BLaER1 treated with 17β-estradiol and CSF1 and Interleukin-3, amounts not matched to agents 10 nM and 100 nM (cell line): Measurements from ENCODE around the gene DNAH1.
A peak's percentile ranks its signal among the peaks of the same experiment; 100 is the strongest.

Experiments used
- H3K27ac ChIP-seq, 11 experiments: shearing (Covaris generic); formaldehyde crosslinking; 2 replicates each; pipeline ENCODE4 v1.8.1; 2022
- H3K27me3 ChIP-seq, 11 experiments: shearing (Covaris generic); formaldehyde crosslinking; 2 replicates each; pipeline ENCODE4 v1.8.1; 2022
- H3K36me3 ChIP-seq, 11 experiments: shearing (Covaris generic); formaldehyde crosslinking; 2 replicates each; pipeline ENCODE4 v1.8.1; 2022
- H3K4me1 ChIP-seq, 10 experiments: shearing (Covaris generic); formaldehyde crosslinking; 2 replicates each; pipeline ENCODE4 v1.8.1; 2022
- H3K4me2 ChIP-seq, 11 experiments: shearing (Covaris generic); formaldehyde crosslinking; 2 replicates each; pipeline ENCODE4 v1.8.1; 2022
- H3K4me3 ChIP-seq, 10 experiments: shearing (Covaris generic); formaldehyde crosslinking; 2 replicates each; pipeline ENCODE4 v1.8.1; 2022
- H3K9ac ChIP-seq, 11 experiments: shearing (Covaris generic); formaldehyde crosslinking; 2 replicates each; pipeline ENCODE4 v1.8.1; 2022
- H3K9me3 ChIP-seq, 11 experiments: shearing (Covaris generic); formaldehyde crosslinking; replicated peaks in 1 of 11; 2 replicates each; pipeline ENCODE4 v1.8.1; 2022
- H4K20me1 ChIP-seq, 11 experiments: shearing (Covaris generic); formaldehyde crosslinking; 2 replicates each; pipeline ENCODE4 v1.8.1; 2022
- Cebpa-rat ChIP-seq, 11 experiments: shearing (Covaris generic); IDR thresholded peaks; 2 replicates each; pipeline ENCODE4 v1.8.1; 2022

The DNAH1 gene

DNA sequence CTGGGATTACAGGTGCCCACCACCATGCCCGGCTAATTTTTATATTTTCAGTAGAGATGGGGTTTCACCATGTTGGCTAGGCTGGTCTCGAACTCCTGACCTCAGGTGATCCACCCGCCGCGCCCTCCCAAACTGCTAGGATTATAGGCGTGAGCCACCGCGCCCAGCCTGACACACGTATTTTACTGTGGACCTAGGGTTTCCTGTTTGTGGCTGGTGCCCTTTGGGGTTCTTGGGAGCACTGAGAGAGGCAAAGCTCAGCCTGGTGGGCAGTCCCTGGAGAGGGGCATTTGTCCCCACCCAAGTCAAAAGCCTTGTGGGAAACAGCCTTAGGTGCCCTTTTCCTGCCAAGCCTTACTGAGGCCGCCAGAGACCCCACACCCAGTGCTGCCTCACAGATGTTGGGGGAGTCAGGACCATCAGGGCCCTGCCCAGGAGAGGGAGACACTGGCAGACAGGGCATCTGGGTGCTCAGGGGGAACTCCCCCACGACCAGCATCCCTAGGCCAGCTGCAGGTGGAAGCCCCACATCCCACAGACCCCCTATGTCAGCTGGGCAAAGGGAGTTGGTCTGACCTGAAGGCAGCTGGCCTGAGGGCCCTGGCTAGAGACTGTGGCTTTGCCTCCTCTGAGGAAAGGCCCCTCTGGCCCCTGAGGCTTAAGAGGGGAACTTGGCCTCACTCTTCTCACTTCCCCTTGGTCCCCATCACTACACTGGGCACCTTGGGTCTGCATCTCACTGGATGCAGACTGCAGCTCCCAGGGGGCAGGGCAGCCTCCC lies 35.1 kb downstream of the DNAH1 start:
- H3K36me3 ChIP-seq: peaks cover 16 to 97% (median 54%) of the 10 kb centered on the region in 11 experiments; a peak in 20 of 22 replicates
- no peaks in the 10 kb centered on the region for H3K27me3 ChIP-seq
- no peak for TF ChIP-seq Cebpa-rat (IDR thresholded peaks at IDR 0.05)
- H3K9me3 ChIP-seq: no peaks in the 10 kb centered on the region
- peaks cover 0 to 35% (median 27%) of the 10 kb centered on the region in 10 experiments; a peak in 16 of 20 replicates for H3K4me1 ChIP-seq
- H3K4me3 ChIP-seq: no peak overlapping the region
- peaks cover 0 to 5% (median 0%) of the 10 kb centered on the region in 11 experiments; a peak in 2 of 22 replicates for H4K20me1 ChIP-seq
- peak overlapping the region in 8 of 11 experiments; percentile 34 to 69 (median 56); a peak in 15 of 22 replicates for H3K4me2 ChIP-seq
- peak overlapping the region in 7 of 11 experiments; percentile 6 to 67 (median 56); a peak in 10 of 22 replicates for H3K27ac ChIP-seq
- peak overlapping the region in 3 of 11 experiments; percentile 16 to 47 (median 41); a peak in 4 of 22 replicates for H3K9ac ChIP-seq

DNA sequence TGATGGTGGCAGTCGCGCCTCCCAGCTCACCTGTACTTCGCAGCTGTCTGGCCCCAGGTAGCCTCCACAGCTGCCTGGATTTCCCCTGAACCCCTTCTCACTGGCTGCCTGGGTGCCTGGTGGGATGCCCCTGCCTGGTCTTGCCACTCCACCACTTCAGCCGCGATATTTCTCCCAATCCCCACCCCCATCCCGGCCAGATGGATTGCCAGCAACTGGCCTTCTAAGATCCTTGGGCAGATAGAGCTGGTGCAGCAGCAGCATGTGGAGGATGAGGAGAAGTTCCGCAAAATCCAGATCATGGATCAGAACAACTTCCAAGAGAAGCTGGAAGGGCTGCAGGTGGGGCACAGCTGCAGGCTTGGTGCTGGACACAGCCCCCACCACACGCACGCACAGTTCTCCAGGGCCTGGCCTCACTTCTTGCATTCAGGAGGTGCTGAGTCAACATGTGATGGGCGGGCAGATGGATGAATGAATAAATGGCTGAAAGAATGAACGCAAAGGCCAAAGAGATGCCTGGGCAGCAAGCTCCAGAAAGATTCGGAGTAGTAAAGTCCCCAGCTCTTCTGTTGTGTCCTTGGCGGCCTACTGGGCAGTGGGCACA lies 35.7 kb downstream of the DNAH1 start:
- Histone ChIP-seq H3K27me3 (no peaks in the 10 kb centered on the region), H3K4me3 (no peak overlapping the region), H3K27ac (peak overlapping the region in 4 of 11 experiments; percentile 6 to 67 (median 34); a peak in 5 of 22 replicates), H3K9ac (peak overlapping the region in 2 of 11 experiments; percentile 41 to 47; a peak in 3 of 22 replicates), H3K36me3 (peaks cover 16 to 93% (median 48%) of the 10 kb centered on the region in 11 experiments; a peak in 20 of 22 replicates), H3K9me3 (no peaks in the 10 kb centered on the region), H3K4me2 (peak overlapping the region in 7 of 11 experiments; percentile 33 to 69 (median 58); a peak in 10 of 22 replicates), H4K20me1 (peaks cover 0 to 5% (median 0%) of the 10 kb centered on the region in 11 experiments; a peak in 2 of 22 replicates), H3K4me1 (peaks cover 0 to 31% (median 25%) of the 10 kb centered on the region in 10 experiments; a peak in 16 of 20 replicates)
- no peak for TF ChIP-seq Cebpa-rat (IDR thresholded peaks at IDR 0.05)

DNA sequence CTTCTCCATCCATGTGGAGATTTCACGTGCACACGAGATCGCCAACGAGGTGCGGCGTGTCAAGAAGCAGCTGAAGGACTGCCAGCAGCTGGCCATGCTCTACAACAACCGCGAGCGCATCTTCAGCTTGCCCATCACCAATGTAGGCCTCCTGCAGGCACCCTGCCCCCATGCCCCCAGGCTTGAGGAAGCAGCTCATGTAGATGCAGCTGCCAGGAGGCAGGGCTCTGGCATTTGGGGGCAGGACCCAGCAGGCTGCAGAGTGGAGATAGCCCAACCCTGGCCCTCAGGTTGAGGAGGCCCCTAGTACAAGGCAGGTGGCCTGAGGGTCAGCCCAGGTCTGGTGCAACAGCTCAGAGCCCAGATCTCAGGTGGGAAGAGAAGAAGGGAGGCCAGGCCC lies 36.4 kb downstream of the DNAH1 start:
- Histone ChIP-seq H3K27me3 (no peaks in the 10 kb centered on the region), H3K9ac (no peak overlapping the region), H4K20me1 (peaks cover 0 to 5% (median 0%) of the 10 kb centered on the region in 11 experiments; a peak in 2 of 22 replicates), H3K4me3 (no peak overlapping the region), H3K27ac (no peak overlapping the region), H3K4me2 (no peak overlapping the region), H3K36me3 (peaks cover 16 to 95% (median 48%) of the 10 kb centered on the region in 11 experiments; a peak in 20 of 22 replicates), H3K4me1 (peaks cover 0 to 28% (median 22%) of the 10 kb centered on the region in 10 experiments; a peak in 16 of 20 replicates), H3K9me3 (no peaks in the 10 kb centered on the region)
- TF ChIP-seq Cebpa-rat (IDR thresholded peaks at IDR 0.05): no peak

DNA sequence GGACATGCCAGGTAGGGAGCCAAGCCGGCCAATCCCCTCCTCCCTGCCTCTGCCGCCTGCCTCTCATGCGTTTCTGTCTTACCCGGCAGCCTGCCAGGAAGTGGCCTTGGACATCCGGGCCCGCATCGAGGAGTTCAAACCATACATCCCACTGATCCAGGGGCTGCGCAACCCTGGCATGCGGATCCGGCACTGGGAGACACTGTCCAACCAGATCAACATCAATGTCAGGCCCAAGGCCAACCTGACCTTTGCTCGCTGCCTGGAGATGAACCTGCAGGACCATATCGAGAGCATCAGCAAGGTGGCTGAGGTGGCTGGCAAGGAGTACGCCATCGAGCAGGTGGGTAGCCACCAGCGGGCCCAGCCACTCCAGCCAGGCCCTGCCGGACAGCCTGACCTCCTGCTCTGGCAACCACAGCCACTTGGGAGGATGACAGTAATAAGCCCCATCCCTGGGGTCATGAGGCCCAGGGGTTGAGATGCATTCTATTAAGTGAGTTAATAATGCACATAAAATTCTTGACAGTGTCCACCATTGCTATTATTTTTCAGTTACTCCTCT lies 37.3 kb downstream of the DNAH1 start:
- Histone ChIP-seq H3K36me3 (peaks cover 16 to 96% (median 54%) of the 10 kb centered on the region in 11 experiments; a peak in 20 of 22 replicates), H3K27me3 (no peaks in the 10 kb centered on the region), H3K9me3 (no peaks in the 10 kb centered on the region), H3K4me1 (peaks cover 0 to 28% (median 22%) of the 10 kb centered on the region in 10 experiments; a peak in 16 of 20 replicates), H3K4me2 (no peak overlapping the region), H3K9ac (no peak overlapping the region), H4K20me1 (peaks cover 0 to 5% (median 0%) of the 10 kb centered on the region in 11 experiments; a peak in 2 of 22 replicates), H3K27ac (no peak overlapping the region), H3K4me3 (no peak overlapping the region)
- no peak for TF ChIP-seq Cebpa-rat (IDR thresholded peaks at IDR 0.05)

DNA sequence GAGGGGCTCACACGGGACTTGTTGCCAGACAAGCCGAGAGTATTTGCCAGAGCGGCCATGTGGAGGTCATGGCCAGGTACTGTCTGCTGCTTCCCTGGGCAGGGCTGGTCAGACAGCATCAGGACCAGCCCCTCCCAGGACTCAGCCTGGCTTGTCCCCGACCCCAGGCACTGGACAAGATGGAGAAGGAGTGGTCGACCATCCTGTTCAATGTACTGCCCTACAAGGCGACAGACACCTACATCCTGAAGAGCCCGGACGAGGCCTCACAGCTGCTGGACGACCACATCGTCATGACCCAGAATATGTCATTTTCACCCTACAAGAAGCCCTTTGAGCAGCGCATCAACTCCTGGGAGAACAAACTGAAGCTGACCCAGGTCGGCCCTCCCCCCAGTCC lies 38.6 kb downstream of the DNAH1 start:
- Histone ChIP-seq H3K4me2 (no peak overlapping the region), H3K4me1 (peaks cover 0 to 27% (median 22%) of the 10 kb centered on the region in 10 experiments; a peak in 16 of 20 replicates), H3K27me3 (no peaks in the 10 kb centered on the region), H3K4me3 (no peak overlapping the region), H3K9me3 (no peaks in the 10 kb centered on the region), H3K36me3 (peaks cover 16 to 99% (median 60%) of the 10 kb centered on the region in 11 experiments; a peak in 20 of 22 replicates), H3K27ac (no peak overlapping the region), H4K20me1 (peaks cover 0 to 5% (median 0%) of the 10 kb centered on the region in 11 experiments; a peak in 2 of 22 replicates), H3K9ac (no peak overlapping the region)
- no peak for TF ChIP-seq Cebpa-rat (IDR thresholded peaks at IDR 0.05)

DNA sequence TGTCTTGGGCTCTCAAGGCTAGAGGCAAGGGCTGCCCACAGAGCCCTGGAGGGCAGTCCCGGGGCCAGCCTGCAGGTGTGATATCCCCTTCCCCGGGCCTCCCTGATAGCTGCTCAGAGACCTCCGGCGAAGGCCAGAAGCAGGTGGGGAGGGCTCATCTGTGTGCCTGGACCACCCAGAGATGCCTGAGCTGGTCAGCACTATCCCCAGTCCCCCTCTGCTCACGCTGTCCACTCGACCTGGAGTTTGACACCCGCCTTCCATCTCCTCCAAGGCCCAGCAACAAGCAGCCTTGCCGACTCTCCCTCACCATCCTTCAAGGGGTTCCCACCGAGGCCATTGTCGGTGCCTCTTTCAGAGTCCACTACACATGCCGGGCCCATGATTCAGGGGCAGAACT lies 39.4 kb downstream of the DNAH1 start:
- H3K4me2 ChIP-seq: no peak overlapping the region
- H3K27me3 ChIP-seq: no peaks in the 10 kb centered on the region
- H4K20me1 ChIP-seq: peaks cover 0 to 5% (median 0%) of the 10 kb centered on the region in 11 experiments; a peak in 2 of 22 replicates
- no peak overlapping the region for H3K4me3 ChIP-seq
- no peaks in the 10 kb centered on the region for H3K9me3 ChIP-seq
- no peak overlapping the region; a peak in 1 of 22 replicates for H3K27ac ChIP-seq
- no peak for TF ChIP-seq Cebpa-rat (IDR thresholded peaks at IDR 0.05)
- H3K9ac ChIP-seq: no peak overlapping the region
- H3K36me3 ChIP-seq: peaks cover 16 to 99% (median 60%) of the 10 kb centered on the region in 11 experiments; a peak in 20 of 22 replicates
- peaks cover 0 to 20% (median 14%) of the 10 kb centered on the region in 10 experiments; a peak in 16 of 20 replicates for H3K4me1 ChIP-seq

DNA sequence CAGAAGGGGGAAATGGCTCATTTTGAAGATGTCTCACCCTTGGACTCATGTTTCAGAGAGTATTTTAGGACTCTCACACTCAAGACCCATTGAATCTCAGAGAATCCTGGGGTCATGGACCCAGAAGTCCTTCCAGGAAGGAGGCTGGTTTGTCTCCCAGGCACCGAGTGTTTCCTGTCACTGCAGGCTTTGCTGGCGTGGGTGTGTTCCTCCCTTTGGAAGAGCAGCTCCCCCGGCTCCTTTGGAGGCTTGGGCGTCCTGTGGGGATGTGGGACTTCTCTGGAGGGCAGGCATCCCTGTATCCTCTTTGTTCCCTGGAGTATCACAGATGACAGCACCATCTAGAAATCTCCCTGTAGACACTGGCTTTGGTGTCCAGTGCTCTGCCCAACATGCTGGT lies 40.0 kb downstream of the DNAH1 start:
- Histone ChIP-seq H4K20me1 (peaks cover 0 to 5% (median 0%) of the 10 kb centered on the region in 11 experiments; a peak in 2 of 22 replicates), H3K9me3 (no peaks in the 10 kb centered on the region), H3K27ac (no peak overlapping the region), H3K9ac (no peak overlapping the region), H3K36me3 (peaks cover 20 to 99% (median 66%) of the 10 kb centered on the region in 11 experiments; a peak in 20 of 22 replicates), H3K4me3 (no peak overlapping the region), H3K4me1 (peaks cover 0 to 14% (median 8%) of the 10 kb centered on the region in 10 experiments; a peak in 16 of 20 replicates), H3K4me2 (no peak overlapping the region; a peak in 1 of 22 replicates), H3K27me3 (no peaks in the 10 kb centered on the region)
- no peak for TF ChIP-seq Cebpa-rat (IDR thresholded peaks at IDR 0.05)
